DOHH2 (cell line): Measurements from ENCODE around the gene FNDC4.

Experiments
- EZH2phosphoT487 ChIP-seq: fragments of 200-600 bp; sonication (generic); IDR thresholded peaks from 2 replicates; pipeline ENCODE4 v1.6.1; 2017; ENCODE audit warnings: borderline replicate concordance, mild to moderate bottlenecking, antibody characterized with exemption, low read length, moderate library complexity, mixed read lengths
- TF ChIP-seq, protein P1 (sequence below): fragments of 200-600 bp; sonication (generic); IDR thresholded peaks from one replicate; pipeline ENCODE4 v1.5.1; 2014; ENCODE audit warnings: antibody characterized with exemption, mild to moderate bottlenecking, low read depth, low read length; ENCODE audit not compliant: poor library complexity, severe bottlenecking

DNA sequence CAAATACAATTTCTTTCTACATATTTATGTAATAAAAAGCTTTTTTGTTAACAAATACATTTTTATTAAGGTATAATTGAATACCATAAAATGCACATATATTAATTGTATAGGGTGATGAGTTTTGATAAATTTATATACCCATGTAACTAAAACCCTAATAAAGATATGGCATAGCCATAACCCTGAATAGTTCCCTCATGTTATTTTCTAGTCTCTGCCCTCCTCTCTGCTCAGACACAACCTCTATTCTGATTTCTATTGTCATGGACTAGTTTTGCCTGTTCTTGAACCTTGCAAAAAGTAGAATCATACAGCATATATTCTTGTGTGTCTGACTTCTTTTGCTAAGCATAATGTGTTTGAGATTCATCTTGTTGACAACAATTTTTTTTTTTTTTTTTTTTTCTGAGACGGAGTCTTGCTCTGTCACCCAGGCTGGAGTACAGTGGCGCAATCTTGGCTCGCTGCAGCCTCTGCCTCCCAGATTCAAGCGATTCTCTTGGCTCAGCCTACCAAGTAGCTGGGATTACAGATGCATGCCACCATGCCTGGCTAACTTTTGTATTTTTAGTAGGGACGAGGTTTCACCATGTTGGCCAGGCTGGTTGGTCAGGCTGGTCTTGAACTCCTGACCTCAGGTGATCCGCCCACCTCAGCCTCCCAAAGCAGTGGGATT lies 49.3 kb upstream of the FNDC4 start:
- TF ChIP-seq, protein P1, sequence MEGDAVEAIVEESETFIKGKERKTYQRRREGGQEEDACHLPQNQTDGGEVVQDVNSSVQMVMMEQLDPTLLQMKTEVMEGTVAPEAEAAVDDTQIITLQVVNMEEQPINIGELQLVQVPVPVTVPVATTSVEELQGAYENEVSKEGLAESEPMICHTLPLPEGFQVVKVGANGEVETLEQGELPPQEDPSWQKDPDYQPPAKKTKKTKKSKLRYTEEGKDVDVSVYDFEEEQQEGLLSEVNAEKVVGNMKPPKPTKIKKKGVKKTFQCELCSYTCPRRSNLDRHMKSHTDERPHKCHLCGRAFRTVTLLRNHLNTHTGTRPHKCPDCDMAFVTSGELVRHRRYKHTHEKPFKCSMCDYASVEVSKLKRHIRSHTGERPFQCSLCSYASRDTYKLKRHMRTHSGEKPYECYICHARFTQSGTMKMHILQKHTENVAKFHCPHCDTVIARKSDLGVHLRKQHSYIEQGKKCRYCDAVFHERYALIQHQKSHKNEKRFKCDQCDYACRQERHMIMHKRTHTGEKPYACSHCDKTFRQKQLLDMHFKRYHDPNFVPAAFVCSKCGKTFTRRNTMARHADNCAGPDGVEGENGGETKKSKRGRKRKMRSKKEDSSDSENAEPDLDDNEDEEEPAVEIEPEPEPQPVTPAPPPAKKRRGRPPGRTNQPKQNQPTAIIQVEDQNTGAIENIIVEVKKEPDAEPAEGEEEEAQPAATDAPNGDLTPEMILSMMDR, result no peak
- TF ChIP-seq EZH2phosphoT487, result no peak
